Endometrial microvascular endothelial cells (primary cell): ENCODE results near the gene ZBED4. TPM values are rescaled to one million over a fixed set of nuclear protein-coding genes. Genes with fewer than 3 reads are reported as not detected.

Experiments used
- in situ Hi-C: cut with HindIII; loops from 2 replicates; pipeline ENCODE4 v1.10.0; 2017; ENCODE audit warnings: low sequenced_read_pairs, low pct_unique_long_range_greater_than_20kb; ENCODE audit errors: inconsistent ontology term
- total RNA-seq: library from RNA; depleted of rRNA; stranded (reverse); fragments of >200 nt; gene quantifications from one replicate; pipeline ENCODE4 v1.2.3, GENCODE V29; 2015; ENCODE audit errors: inconsistent ontology term

Gene ZBED4
- total RNA-seq, 1 donor from 2014 or later: 13.1 TPM

DNA sequence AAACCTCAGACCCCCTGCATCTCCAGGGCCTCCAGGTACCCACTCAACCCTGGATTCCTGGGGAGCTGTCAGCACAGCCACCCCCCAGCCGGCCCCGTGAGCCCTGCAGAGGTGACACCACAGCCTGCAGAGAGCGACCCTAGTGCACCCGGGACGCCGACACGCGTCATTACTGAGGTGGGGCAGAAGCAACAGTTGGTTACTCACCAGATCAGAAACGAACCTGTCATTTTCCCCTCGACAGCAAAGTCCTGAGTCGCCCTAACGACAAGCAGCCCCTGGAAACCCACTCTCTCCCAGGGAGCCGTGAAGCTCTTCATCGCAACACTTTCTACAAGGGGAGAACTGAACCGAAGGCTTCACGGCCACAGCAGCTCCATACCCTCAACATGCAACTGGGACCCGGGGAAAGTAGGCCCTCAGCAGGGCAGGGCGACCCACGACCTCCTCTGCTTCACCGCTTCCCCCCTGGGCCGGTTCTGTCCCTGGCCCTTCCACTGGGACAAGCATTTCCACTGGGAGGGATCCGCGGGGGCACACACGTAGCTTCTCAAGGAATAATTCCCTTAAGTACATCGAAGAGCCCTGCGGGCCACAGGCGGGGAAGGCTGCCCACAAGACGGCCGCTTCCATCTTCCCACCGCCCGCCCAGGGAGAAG, 27.6 kb upstream of the ZBED4 start:
- in situ Hi-C loops: no loop called here

DNA sequence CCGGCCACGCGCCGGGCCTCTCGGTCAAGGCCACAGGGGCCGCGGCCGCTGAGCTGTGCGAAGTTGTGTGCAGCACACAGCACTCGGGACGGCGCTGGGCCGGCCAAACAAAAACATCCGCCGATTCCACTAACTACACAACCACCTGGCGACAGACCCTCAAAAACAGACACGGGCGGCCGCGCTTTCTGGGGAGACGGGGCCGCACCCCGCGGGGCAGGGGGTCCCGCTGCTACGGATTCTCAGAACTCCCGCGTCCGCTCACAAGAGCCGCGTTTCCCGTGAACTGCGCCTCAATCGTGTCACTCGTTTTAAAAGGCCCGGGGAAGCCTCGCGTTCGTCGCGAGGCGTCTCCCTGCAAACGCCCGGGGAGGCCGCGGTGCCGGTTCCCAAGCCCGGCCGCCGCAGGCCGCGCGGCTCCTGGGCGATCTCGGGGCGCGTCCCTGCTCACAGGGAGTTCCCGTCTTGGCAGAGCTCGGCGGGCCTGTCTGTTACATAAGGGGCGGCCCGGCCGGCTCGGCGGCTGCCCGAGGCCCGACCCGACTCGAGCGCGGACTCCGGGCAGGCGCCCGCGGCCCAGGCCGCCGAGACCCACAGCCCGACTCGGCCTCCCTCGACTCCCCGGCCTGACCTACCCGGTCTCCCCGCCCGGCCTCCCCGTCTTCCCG, 26.9 kb upstream of the ZBED4 start:
- in situ Hi-C loops: no loop called here

DNA sequence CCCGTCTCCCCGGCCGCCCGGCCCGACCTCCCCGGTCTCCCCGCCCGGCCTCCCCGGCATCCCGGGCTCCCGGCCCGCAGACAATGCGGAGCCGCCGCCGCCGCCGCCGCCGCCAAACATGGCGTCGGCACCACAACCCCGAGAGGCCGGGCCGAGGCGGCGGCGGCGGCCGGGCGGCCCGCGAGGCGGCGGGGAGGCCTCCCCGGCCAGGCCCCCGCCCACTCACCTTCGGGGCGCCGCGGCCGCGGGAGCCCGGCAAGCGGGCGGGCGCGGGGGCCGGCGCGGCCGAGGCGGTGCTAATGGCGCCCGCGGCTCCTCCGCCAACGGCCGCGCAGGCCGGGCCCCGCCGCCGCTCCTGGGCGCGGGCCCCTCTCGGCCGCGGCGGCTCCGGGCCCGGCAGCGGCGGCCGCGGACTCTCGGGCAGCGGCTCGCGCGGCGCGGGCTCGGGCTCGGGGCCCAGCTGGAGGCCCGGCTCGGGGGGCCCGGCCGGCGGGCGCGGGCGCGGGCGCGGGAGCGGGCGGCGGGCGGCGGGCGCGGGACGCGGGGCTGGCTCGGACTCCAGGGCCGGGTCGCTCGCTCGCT, 26.3 kb upstream of the ZBED4 start:
- in situ Hi-C loops: no loop called here

DNA sequence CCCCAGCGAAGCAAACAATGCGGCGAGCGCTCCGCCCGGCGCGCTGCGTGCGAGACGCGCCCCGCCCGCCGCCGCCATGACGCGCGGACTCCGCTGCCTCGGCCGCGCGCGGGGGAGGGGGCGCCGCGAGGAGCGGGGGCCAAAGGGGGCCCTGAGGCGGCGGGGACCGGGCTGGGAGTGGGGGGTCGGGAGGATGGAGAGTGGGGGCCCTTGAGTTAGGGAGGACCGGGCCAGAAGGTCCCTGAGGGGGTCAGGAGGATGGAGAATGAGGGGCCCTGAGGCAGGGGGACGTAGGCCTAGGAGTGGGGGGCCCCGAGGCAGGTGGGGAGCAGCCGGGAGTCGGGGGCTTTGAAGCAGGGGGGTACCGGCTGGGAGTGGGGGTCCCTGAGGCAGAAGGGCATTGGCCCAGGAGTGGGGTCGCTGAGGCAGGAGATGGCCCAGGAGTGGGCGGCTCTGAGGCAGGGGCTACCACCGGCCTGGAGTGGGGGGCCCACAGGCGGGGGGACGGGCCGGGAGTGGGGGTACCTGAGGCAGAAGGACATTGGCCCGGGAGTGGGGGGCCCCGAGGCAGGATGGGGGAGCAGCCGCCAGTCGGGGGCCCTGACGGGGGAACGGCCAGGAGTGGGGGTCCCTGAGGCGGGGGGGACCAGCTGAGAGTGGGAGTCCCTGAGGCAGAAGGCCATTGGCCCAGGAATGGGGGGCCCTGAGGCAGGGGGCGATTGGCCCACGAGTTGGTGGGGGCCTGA, 25.6 kb upstream of the ZBED4 start, which contains the start of gene BRD1:
Gene BRD1, minus strand, starts transcription at position 21 of the 746 bp plus-strand sequence. CDS start 3,556 bp downstream, outside the sequence.
- in situ Hi-C loops: no loop called here

DNA sequence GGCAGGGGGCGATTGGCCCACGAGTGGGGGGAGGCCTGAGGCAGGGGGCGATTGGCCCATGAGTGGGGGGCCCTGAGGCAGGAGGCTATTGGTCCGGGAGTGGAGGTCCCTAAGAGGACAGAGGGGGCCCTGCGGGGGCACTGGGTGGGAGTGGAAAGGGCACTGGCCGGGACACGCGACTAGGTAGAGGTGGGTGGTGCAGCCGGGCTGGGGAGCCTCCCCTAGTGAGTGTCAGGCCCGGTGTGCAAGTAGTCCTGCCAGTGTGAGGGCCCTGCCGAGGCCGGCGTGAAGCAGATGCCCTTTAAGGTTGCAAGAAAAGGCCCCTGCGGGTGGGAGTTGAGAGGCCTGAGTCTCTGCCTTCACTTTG, 25.1 kb upstream of the ZBED4 start:
- in situ Hi-C loops: no loop called here

DNA sequence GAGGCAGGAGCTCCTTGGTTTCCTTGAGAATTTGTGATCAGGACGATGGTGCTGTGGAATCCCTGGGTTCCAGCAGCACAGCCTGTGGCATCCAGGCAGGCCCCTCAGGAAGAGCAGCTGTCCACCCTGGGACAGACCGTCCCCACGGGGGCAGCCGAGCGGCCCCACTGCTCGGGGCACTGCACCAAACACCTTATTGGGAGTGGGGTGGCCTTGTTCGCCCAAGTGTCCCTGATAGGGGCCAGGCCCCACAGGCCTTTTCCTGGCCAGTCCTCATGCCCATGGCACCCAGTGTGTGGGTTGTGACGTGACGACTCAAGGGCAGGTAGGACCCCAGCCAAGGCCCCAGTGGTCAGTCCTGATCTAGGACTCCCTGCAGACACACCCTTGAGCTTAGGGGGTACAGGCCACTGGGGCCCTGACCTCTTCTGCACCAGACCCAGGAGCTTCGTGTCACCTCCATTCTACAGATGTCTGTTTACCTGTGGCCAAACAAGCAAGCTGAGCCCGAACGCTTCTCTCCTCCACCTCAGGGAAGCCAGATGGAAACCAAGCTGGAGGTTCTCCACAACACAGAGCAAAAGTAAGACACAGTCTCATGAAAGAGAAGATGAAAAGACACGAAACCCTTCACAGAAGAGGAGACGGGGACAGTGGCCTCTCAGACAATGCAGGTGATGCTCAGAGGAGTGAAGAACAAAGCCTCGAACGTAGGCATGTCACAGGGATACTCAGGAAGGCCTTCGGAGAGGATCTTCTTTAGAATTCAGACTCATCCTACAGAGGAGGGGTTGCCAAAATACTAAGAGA, 24.4 kb upstream of the ZBED4 start:
- in situ Hi-C loops: no loop called here

DNA sequence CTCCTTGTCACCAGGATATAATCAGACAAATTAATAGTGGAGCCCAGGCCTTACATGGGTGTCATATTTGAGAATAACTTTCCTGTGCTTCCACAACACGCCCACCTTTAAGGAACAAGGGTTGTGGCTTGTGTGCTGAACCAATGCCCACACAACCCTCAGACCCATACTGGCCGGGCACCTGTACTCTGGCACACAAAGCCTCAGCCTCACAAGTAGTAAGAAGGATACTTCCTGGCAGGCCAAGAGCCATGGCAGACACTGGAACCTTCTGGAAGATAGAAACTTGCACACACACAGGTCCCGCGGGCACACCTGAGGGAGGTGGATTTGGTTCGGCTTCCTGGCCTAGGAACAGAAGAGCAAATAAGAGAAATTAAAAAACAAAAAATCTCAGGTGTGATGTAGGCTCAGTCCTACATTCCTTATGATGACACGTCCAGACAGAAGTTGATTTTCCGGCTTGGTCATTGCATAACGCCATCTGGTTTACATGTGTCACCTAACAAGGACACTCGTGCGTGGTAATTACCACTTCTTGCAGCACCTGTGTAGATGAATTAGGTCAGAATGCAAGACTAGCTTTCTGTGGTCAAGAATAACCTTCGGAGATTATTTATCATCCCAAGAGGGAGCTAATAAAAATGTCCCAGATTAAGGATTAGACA, 20.2 kb upstream of the ZBED4 start:
- in situ Hi-C loops: no loop called here

DNA sequence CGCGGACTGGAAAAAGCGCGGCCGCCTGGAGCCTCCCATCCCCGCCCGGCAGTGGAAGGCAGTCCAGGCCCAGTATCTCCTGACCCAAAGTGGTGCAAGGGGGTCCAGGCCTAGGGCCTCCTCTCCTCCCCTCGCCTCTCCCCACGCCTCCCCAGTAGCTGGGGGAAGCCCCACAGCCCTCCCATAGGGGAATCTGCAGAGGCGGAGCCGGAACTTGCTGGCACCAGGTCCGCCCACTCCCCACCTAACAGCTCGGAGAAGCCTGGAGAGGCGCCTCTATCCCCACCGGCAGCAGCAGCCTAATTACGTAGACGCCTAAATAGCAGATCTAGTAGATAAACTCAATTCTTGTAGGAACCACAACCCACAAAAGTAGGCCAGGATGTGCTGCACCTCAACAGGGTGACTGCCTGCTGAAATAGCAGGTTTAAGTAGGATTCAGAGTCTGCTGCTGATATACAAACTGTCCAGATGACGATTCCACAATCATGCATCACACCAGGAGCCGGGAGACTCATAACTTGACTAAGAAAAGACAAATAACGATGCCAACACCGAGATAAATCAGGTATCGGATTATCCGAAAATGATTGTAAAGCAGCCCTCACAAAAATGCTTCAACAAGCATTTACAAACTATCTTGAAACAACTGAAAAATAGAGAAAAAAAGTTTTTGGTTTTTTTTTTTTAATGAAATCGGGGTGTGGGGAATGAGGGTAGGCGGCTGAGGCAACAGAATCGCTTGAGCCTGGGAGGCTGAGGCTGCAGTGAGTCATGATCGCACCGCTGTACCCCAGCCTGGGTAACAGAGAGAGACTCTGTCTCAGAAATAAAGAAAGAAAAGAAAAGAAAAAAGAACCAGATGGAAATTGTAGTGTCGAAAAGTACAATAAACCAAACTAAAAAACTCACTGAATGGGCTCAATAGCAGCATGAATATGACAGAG, 14.6 kb upstream of the ZBED4 start:
- in situ Hi-C loops: no loop called here

DNA sequence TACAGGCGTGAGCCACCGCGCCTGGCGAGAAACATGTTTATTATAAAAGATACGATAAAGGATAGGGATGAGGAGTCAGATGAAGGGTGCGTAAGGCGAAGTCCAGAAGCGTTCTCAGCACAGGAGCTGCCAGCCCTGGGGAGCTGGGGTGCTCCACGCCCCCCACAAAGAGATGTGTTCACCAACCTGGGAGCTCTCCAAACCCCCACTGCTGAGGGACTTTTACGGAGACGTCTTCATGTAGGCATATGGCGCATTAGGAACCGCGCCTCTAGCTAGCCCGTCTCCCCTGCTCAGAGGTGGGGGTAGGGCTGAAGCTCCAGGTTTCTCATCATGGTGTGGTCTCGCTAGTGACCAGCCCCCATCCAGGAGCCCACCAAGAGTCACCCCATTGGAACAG, 8.4 kb upstream of the ZBED4 start:
- in situ Hi-C loops: no loop called here

DNA sequence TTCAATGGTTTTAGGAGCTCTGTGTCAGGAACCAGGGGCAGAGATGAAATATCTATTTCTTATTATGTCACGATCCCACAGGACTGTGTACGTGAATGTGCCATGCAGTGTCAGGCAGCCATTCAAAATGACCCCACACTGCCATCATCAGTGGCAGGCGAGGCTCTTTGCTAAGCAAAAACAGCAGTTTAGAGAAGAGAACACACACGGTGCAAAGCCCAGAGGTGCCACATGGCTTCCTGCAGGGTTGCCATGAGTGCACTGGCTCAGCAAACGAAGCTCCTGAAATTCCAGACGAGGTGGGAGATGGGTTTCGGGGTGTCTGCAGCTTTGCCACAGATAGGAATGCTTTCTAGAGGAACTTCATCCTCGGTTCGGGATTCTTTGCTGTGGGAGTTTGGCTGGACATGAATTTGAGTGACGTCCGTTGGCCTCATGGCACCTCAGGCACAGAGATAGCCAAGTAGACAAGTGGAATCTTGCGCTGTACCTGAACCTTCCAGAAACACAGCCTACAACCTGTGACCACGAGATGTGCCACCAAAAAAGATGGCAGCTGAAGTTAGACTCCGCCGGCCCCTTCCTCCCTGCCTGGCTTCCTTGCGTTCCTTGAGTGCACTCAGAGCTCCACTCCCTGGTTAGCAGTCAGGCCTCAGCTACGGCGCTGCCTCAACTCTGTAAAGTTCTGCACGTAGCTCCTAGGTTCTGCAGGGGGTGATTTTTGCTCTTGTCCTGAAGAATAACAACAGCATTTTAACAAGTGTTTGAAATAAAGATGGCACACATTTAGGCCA, 7.8 kb upstream of the ZBED4 start:
- in situ Hi-C loops: no loop called here

DNA sequence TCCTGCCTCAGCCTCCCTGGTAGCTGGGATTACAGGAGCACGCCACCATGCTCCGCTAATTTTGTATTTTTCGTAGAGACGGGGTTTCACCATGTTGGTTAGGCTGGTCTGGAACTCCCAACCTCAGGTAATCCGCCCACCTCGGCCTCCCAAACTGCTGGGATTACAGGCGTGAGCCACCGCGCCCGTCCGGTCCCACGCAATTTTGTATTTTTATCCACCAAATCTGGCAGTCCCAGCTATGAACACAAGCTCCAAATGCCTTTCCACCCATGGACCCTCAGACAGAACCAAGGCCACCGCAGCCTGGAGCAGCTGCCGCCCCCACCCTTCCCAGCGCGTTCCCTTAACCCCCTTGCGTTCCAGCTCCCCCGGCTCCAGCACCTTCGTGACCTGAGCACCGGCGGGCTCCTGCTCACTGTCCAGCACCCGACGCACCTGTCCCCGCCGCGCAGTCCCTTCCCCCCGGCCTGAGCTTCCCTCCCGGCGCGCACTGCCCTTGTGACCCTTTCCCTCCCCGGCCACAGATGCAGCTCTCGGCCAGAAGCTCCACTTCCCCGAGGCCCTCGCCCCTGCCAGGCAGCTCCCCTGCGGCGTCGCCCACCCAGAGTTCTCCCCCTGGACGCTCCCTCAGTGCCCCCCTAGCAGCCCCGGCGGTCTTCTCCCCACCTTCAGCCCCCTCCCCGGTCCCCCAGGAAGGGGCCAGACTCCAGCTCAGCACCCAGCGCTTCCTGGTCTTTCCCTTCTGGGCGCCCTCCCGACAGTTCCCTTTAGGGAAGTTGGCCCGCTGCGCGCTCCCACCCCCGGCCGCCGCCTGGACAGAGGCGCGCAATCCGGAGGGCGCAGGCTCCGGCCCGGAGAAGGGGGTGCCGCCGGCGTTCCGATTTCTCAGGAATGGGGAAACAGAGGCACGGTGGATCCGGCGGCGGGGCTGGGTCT, 5.6 kb upstream of the ZBED4 start:
- in situ Hi-C loops: no loop called here

DNA sequence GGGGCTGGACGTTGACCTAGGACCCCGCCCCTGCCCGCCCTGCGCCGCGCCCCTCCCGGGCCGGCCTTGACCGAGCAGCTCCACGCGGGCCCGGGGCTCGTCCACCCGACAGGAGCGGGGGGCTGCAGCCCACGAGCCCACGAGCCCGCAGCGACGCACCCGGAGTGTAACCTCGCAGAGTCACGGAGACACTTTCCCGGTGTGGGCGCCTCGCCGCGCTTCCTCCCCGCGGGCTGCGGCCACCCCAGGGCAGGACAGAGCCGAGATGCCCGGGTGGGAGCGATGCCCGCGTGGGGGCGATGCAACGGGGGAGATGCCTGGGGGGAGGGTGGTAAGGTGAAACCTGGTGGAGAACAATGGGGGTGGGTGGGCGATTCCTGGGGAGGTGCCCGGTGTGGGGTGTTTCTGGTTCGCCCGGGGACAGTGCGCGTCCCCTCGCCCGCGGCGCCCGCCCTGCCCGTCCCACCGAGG, 4.9 kb upstream of the ZBED4 start:
- in situ Hi-C loops: no loop called here

DNA sequence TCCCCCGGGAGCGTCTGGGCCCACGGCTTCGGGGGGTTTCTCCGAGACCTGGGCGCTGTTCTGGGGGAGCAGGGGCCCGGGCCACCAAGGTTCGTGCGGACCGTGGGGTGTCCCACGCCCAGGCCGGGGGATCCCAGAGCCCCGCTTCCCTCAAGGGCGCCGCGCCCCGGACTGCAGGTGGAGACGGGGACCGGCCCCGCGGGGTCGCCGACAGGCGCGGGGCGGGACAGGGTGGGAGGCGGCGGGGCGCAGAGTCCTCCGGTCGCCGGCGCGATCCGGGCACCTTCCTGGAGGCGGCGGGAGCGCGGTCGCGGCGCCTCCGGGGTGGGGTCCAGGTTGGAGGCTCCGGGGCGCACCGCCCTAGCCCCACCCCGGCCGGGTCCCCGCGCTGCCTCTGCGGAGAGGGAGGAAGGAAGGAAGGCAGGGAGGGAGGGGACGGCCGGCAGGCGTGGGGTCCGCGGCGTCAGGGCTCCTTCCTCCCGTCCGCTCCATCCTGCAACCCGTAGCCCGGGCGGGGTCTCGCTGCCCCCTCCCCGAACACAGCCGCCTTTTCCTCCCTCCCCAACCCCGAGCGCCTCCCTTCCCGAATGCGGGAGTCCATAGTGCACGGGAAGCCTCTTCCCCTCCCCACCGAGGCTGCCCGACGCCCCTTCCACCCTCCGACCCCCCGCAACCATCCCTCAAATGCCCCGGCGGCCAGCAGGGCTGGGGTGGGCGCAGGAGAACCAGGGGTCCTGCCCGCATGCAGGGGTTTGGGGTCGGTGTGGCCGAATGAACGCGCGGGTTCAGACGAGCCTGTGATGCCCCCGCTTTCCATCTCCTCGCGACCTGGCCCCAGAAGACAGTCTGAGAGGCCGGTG, 4.3 kb upstream of the ZBED4 start:
- in situ Hi-C loops: no loop called here

DNA sequence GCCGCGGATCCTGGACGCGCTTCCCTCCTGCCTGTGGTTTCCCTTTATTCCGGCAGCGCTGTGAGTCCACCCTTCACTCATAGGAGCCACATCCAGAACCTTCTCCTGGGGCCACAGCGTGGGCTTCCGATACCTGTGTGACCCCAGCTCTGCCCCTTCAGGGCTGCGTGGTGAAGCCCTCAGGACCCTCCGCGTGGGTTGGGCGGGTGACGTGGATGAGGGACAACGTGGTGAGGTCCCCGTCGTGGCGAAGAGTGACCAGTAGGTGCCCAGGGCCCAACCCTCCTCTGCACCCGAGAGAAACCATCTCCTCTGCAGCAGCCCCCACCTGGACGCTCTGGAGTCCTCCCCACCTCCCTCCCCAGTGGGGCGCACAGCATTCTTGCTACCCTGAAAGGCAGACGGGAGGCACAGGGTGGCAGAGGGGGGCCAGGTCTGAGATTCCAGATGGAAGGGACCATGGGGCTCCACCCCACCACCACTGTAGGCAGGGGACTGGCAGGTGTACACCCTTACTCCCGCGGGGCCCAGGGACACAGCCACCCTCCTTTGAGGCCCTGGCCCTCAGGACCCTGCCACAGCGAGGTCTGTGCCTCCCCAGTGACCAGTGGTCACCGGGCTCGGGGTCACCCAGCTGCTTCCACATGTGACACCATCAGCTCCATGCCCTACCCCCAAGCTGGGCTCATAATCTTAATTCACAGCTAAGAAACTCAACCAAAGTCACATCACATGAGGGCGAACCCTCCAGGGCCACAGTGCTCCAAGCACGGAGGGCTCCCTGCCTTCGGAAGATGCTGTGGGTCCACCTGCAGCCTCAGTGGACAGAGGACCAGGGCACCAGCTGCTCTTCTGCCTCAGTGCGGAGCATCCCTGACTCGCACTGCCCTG, 3.4 kb upstream of the ZBED4 start:
- in situ Hi-C loops: no loop called here
